GM12872 (cell line): ENCODE measurements around the gene ABHD10.

Experiments used
- CTCF ChIP-seq: IDR thresholded peaks from 3 replicates; pipeline ENCODE4 v1.5.1; 2011; ENCODE audit warnings: low read depth, mild to moderate bottlenecking, low read length, moderate library complexity; ENCODE audit not compliant: insufficient read depth

ABHD10 gene

GRCh38 chr3:112002096-112002971, 23.5 kb downstream of the ABHD10 start:
- TF ChIP-seq CTCF, result no peak

DNA sequence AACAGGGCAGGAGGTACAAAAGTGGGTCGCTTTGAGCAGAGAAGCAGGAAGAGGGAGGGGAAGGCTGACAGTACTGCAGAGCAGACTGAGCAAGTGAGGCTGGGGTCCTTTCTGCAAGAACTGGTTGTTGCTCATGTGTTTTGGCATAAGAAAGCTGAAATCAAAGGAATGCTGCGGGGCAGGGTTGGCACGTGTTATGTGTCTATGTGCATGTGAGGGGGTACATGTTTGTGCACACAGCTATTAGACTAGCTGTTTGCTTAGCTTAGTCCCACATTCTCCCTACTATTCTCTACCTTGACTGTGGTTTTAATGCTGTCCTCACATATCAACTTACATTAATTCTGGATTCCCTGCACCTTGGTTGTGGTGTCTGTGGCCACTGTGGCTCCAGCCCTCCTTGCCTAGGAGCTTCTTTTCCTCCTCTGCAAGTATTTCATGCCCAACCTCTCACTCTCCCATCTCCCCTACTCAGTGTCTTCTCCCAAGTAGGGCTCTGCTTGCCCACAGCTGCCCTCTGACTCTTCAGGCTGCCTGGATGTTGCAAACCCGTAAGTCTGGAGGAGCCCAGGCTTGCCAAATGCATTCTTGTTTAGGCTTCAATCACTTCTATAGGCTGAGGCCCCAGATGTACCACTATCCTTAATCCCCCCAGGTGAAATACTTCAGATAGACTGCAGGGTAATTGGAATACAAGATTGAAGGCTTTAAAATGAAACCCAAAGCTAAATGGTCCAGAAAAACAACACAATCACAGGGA, 24.7 kb downstream of the ABHD10 start:
- no peak for TF ChIP-seq CTCF

DNA sequence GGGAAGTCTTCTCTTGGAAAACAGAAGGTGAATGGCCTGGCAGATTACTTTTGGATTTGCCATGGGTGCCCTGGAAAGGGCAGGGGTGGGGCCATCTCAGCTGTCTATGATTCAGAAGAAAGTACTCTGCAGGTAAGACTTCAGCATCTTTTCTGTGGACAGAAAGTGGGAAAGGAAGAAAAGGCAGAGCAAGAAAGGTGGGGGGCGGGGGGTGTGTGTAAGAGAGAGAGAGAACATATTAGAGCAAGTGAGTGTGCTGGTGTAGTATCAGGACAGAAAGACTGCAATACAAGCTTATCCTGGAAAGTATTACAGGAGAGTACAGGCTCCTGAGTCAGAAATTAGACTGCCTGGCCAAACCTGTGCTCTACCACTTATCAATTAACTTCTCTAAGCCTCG, 25.4 kb downstream of the ABHD10 start:
- TF ChIP-seq CTCF, result no peak

DNA sequence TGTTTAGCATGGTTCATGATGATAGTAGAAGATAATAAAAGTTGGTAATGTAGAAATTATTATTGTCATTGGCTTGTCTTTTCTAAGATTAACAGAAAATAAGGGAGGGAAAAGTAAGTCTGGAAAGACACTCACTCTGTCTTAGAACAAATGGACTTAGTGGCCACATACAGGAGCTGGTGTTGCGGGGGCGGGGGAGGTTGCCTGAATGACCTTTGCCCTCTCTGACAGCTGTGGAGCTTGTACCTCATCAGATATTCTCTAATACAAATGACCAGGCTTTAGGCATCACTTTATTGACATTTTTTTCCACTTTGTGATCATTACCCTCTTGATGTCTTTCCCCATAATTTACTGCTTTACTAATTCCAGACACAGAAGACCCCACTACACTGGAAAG, 25.8 kb downstream of the ABHD10 start:
- TF ChIP-seq CTCF, result no peak

DNA sequence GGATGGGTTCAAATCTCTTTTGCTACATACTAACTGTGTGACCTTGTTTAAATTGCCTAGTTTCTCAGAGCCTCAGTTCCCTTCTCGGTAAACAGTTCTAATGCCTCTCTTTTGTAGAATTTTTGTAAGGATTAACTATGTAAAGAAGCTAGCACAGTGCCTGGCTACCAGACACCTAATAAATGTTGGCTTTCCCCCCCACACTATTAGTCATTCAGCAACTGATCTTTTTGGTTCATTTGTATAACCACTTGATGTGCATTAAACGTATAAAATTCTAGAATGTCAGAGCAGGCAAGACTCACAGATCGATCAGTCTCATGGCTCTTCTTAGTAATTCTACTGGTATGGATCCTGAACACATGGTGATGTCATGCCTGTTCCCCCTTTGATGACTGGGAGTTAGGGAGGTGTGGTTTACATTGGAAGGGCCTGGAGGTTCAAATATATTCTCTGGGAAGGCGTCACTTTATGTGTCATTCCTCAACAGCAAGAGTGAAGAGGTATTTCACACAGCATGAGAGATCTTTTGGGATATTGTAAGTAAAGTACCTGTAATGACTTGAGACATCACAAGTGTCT, 26.4 kb downstream of the ABHD10 start:
- TF ChIP-seq CTCF, result no peak

DNA sequence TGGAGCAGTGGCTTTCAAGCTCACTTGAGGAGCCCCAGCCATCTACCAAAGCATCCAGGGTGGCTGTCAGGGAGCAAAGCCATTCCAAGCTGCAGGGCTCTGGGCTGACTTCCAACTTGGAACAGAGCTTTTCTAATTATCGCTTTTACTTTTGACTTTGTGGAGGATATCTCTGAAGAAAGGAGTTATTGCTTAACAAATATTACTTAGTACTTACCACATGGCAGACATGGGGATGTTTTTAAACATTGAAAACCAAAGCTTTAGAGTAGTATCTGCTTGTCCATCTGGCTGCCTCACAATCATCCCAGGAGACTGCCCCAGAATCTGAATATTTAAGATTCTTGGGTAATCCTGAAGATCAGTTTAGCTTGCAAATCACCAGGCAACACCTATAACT, 28.8 kb downstream of the ABHD10 start:
- TF ChIP-seq CTCF, result no peak

GRCh38 chr3:112009670-112010069, 30.8 kb downstream of the ABHD10 start:
- TF ChIP-seq CTCF, result no peak
